Body of pancreas (tissue), 4 donors: ENCODE results near the gene PIEZO2. TPM values are rescaled to one million over a fixed set of nuclear protein-coding genes. Genes with fewer than 3 reads are reported as not detected.

Experiments
- ATAC-seq: fragments of 150-250 bp; one replicate; pipeline ENCODE4 v1.9.1; 2016
- DNase-seq, 4 donors: peaks; one replicate each; pipeline ENCODE4 v3.0.0-alpha.2; 2019
- H3K27ac ChIP-seq, 4 donors: fragments of 200-600 bp; sonication (generic); 1 replicate in 3 of 4; 2 replicates in 1 of 4; pipeline versions ENCODE4 v1.5.1 to v1.6.1; 2016 to 2019; ENCODE audit warnings: mild to moderate bottlenecking in 1 of 4, mixed read lengths in 1 of 4, moderate library complexity in 1 of 4
- H3K27me3 ChIP-seq, 2 donors: fragments of 200-600 bp; sonication (generic); one replicate each; pipeline ENCODE4 v1.6.0; 2016; ENCODE audit warnings: mild to moderate bottlenecking in 1 of 2
- H3K36me3 ChIP-seq, 2 donors: fragments of 200-600 bp; sonication (generic); replicated peaks in 1 of 2; 2 replicates each; pipeline ENCODE4 v1.5.1; 2016; ENCODE audit warnings: low read depth in 2 of 2; ENCODE audit not compliant: insufficient read depth in 1 of 2
- H3K4me1 ChIP-seq: fragments of 200-600 bp; sonication (generic); one replicate; pipeline ENCODE4 v1.6.0; 2016
- H3K4me3 ChIP-seq, 2 donors: fragments of 200-600 bp; sonication (generic); 1 replicate in 1 of 2; 2 replicates in 1 of 2; pipeline ENCODE4 v1.5.1; 2016 to 2019
- H3K9me3 ChIP-seq, 3 donors: fragments of 200-600 bp; sonication (generic); 1 replicate in 2 of 3; 2 replicates in 1 of 3; pipeline ENCODE4 v1.5.1; 2016
- CTCF ChIP-seq, 7 experiments: fragments of 450-650 bp in 4 of 7; fragments of 200-600 bp in 3 of 7; sonication (generic) in 3 of 7; IDR thresholded peaks; one replicate each; pipeline ENCODE4 v1.5.1; 2016 to 2019; ENCODE audit warnings: antibody characterized with exemption in 7 of 7
- POLR2A ChIP-seq, 3 donors: fragments of 450-650 bp; IDR thresholded peaks; one replicate each; pipeline ENCODE4 v1.6.1; 2016; ENCODE audit warnings: antibody characterized with exemption in 3 of 3, mild to moderate bottlenecking in 2 of 3
- WGBS, 2 donors: methylation state at CpG; one replicate each; pipeline ENCODE4 v1.1.5; 2017; 5-methylcytosine and 5-hydroxymethylcytosine counted together
- intact Hi-C: fragments of 100-400 bp; cut with DNase I; formaldehyde crosslinking; loops from one replicate; pipeline ENCODE4 v1.15.1; 2023
- total RNA-seq, 2 donors: library from RNA; depleted of rRNA; stranded (reverse); fragments of >200 nt; gene quantifications; one replicate each; pipeline ENCODE4 v1.1.0, GENCODE V29; 2016

Gene PIEZO2
- total RNA-seq, 2 donors from 2014 or later: 0.33 to 40.7 TPM

DNA sequence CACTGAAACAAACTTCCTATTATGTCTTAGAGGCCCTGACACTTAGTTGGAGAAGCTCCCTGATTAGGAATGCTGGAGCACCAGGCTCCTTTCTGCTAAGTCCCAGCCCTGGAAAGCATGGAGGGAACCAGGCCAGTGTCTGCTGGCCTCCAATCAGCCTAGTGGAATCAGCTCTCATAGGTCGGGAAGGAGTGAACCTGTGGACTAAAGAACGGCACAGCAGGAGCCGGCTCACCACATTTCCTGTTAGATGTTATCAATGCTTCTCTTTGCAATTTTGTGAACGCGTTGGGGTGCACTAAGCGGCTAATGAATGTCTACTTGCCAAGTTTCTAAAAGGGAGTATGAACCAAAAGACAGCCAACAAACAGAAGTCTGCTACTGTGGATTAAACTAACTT lies 326.9 kb downstream of the PIEZO2 start:
- Histone ChIP-seq H3K27ac (no peak overlapping the region), H3K4me3 (no peak overlapping the region), H3K9me3 (no peaks in the 10 kb centered on the region), H3K4me1 (no peaks in the 10 kb centered on the region), H3K36me3 (no peaks in the 10 kb centered on the region), H3K27me3 (no peaks in the 10 kb centered on the region)
- 24 to 45% methylated on average over 6 of the region's 6 CpGs for WGBS, 2 donors
- TF ChIP-seq POLR2A (IDR thresholded peaks at IDR 0.05): no peak
- no peak for TF ChIP-seq CTCF (IDR thresholded peaks at IDR 0.05)
- no peak for DNase-seq
- ATAC-seq: no peak
- intact Hi-C loops: no loop called here

DNA sequence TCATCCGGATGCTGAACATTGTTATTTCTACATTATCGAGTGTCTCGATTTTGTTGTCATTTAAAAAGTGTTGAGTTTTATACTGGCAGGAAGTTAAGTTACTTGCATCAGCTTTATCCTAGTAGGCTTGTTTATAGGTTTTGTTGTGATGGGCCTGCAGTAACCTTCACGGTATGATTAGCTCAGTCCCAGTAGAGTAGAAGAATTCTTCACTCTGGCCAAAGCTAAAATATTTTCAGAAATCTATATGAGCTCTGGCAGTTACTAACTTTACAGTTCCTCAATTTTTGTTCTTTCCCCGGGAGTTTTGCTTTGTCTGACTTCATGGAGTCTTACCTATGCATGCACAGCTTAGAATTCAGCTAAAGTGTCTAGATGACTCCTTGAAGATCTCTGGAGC lies 328.7 kb downstream of the PIEZO2 start:
- no peaks in the 10 kb centered on the region for H3K36me3 ChIP-seq
- intact Hi-C loops: no loop called here
- no peaks in the 10 kb centered on the region for H3K27me3 ChIP-seq
- WGBS, 2 donors: 64 to 76% methylated on average over 5 of the region's 5 CpGs
- H3K9me3 ChIP-seq: no peaks in the 10 kb centered on the region
- no peaks in the 10 kb centered on the region for H3K4me1 ChIP-seq
- ATAC-seq (no peak), DNase-seq (no peak)
- H3K27ac ChIP-seq: no peak overlapping the region
- no peak overlapping the region for H3K4me3 ChIP-seq
- TF ChIP-seq CTCF (IDR thresholded peaks at IDR 0.05): no peak
- no peak for TF ChIP-seq POLR2A (IDR thresholded peaks at IDR 0.05)

GRCh38 chr18:10814336-10814735 lies 335.0 kb downstream of the PIEZO2 start:
- Histone ChIP-seq H3K9me3 (no peaks in the 10 kb centered on the region), H3K27ac (no peak overlapping the region), H3K4me3 (no peak overlapping the region), H3K36me3 (no peaks in the 10 kb centered on the region), H3K27me3 (no peaks in the 10 kb centered on the region), H3K4me1 (no peaks in the 10 kb centered on the region)
- intact Hi-C loops: no loop called here
- DNase-seq (no peak), ATAC-seq (no peak)
- 28 to 51% methylated on average over 4 of the region's 4 CpGs for WGBS, 2 donors
- no peak for TF ChIP-seq POLR2A (IDR thresholded peaks at IDR 0.05)

GRCh38 chr18:10805587-10806118 lies 343.7 kb downstream of the PIEZO2 start:
- Histone ChIP-seq H3K27me3 (no peaks in the 10 kb centered on the region), H3K27ac (no peak overlapping the region), H3K4me3 (no peak overlapping the region), H3K4me1 (no peaks in the 10 kb centered on the region), H3K9me3 (no peaks in the 10 kb centered on the region), H3K36me3 (no peaks in the 10 kb centered on the region)
- TF ChIP-seq POLR2A (IDR thresholded peaks at IDR 0.05) (no peak), CTCF (IDR thresholded peaks at IDR 0.05) (no peak)
- ATAC-seq: no peak
- WGBS, 2 donors: 91 to 96% methylated on average over 3 of the region's 3 CpGs
- DNase-seq: no peak
- intact Hi-C loops: no loop called here

DNA sequence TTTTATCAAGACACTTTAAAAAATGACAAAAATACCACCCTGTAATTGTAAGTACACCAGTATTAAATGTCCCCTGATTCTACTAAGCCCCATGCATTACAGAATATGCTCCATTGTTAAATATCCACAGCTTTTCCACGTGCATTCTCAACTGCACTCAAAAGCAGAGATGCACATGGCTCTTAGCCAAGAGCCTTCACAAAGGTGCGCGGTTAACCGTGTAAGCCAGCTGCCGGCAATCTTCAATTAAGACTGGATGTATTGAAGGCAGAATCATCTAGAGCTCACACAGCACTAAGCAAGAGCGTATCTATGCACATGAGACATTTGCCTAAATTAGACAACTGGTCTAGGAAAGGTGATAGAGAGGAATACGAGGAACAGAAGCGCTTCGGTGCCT lies 345.2 kb downstream of the PIEZO2 start:
- Histone ChIP-seq H3K27me3 (no peaks in the 10 kb centered on the region), H3K4me3 (no peak overlapping the region), H3K9me3 (no peaks in the 10 kb centered on the region), H3K36me3 (no peaks in the 10 kb centered on the region), H3K4me1 (peaks cover 5% of the 10 kb centered on the region), H3K27ac (no peak overlapping the region)
- ATAC-seq (no peak), DNase-seq (no peak)
- WGBS, 2 donors: 75 to 85% methylated on average over 9 of the region's 9 CpGs
- intact Hi-C loops: no loop called here
- no peak for TF ChIP-seq POLR2A (IDR thresholded peaks at IDR 0.05)
- no peak for TF ChIP-seq CTCF (IDR thresholded peaks at IDR 0.05)
